WI38 (cell line): ENCODE measurements around the gene RAB38.

ENCODE experiments used
- H3K4me3 ChIP-seq: 2 replicates; pipeline ENCODE4 v1.5.1; 2011; ENCODE audit warnings: low read depth, mild to moderate bottlenecking, control low read depth, low read length
- TF ChIP-seq, protein P1 (sequence below): IDR thresholded peaks from 2 replicates; pipeline ENCODE4 v1.5.1; 2012; ENCODE audit warnings: low read depth, mild to moderate bottlenecking, control low read depth, low read length

Gene RAB38

DNA sequence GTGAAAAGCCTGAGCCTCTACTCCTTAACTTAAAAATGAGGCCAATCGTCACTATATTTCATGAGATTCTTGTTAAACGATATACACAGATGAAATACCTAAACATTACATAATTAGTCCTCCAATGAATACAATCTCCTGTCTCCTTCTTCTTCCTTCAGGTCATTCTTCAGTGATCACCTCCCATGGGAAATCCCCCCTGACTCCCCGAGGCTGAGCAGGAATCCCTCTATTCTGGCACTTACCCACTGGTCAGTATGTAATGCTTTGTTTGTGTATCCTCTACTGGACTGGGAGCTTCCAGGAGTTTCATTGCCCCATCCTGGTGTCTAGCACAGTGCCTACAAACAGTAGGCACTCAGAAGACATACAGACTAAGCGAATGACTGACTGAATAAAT is 52.3 kb downstream of the RAB38 start:
- TF ChIP-seq, protein P1, sequence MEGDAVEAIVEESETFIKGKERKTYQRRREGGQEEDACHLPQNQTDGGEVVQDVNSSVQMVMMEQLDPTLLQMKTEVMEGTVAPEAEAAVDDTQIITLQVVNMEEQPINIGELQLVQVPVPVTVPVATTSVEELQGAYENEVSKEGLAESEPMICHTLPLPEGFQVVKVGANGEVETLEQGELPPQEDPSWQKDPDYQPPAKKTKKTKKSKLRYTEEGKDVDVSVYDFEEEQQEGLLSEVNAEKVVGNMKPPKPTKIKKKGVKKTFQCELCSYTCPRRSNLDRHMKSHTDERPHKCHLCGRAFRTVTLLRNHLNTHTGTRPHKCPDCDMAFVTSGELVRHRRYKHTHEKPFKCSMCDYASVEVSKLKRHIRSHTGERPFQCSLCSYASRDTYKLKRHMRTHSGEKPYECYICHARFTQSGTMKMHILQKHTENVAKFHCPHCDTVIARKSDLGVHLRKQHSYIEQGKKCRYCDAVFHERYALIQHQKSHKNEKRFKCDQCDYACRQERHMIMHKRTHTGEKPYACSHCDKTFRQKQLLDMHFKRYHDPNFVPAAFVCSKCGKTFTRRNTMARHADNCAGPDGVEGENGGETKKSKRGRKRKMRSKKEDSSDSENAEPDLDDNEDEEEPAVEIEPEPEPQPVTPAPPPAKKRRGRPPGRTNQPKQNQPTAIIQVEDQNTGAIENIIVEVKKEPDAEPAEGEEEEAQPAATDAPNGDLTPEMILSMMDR, result no peak
- no peak overlapping the region for H3K4me3 ChIP-seq

DNA sequence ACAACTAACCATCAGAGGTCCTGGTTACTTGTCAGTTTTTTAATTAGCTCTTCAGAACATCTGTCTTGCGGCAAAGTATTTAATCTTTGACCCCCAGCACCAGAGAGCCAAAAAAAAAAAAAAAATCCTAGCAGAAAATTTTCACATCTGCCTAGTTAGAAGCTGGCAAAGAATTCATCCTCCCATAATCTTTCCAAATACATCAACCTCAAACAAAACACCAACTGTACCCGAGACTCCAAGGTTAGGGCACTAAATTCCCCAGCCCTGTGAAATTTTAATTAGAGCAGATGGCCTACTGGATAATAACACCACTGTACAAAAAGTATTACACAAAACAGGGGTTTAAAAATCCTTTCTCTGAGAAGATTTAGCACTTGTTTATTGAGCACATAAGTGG is 55.7 kb downstream of the RAB38 start:
- H3K4me3 ChIP-seq, result no peak overlapping the region
- TF ChIP-seq, protein P1, result no peak

DNA sequence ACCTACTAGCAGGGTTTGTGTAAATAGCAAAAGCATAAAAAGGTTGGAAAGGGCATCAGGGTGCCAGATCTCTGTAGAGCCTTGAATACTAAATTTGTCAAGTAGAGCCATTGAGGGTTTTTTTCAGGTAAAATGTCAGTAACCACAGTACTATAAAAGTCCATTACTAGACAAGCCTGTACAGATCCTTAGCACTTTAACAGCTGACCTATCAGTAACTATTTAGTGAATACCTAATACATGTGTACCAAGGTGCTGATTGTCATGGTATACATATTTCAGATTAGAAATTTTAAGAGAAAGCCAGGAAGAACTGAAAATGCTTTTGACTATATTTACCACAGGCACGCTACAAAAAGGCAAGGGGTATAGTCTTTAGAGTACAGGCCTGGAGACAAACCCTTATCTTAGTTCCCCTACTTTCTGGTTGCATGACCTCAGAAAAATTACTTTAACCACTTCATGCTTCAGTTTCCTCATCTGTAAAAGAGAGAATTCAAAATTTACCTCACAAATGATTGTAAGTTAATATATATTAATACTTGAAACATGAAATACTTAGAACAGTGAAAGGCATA is 57.9 kb downstream of the RAB38 start:
- no peak overlapping the region for H3K4me3 ChIP-seq
- TF ChIP-seq, protein P1, result no peak

DNA sequence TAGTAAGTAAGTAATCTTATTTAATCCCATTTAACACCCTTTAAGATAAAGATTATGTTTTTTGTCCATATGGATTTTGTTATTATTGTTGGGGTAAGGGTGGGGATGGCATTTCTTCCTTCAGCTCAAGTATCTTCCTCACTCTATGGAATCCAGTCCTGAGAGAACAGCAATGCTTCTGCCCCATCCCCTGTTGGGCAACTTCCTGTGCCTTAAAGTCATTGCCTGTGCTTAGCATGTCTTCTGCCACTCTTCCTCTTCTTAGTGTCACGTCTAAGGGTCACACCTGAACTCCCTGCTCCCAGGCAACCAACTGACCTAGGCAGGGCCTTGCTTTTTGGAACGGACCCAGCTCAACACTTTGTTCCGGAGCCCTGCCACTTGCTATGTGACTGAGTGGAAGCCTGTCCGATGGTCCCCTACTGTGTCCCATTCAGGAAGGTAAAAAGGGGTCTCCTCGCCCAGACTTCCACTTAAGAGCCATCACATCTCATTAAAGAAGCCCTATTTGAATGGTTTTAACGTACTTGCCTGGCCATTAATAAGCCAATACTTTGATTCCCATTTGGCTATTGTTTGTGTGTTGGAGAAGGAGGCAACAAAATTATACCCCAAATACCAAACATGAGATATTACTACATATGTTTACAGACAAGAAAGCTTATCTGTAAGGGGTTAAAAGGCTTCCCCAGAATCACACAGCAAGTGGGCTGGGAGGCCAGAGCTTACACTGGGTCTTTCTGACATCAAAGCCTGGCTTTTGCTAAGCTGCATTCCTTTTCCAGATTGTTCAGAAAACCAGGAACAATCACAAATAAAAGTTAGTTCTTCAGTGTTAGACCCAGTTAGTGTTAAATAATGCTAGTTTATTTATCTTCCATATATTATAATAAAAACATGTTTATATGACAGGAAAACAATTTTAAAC is 59.2 kb downstream of the RAB38 start:
- TF ChIP-seq, protein P1, result no peak
- no peak overlapping the region for H3K4me3 ChIP-seq

DNA sequence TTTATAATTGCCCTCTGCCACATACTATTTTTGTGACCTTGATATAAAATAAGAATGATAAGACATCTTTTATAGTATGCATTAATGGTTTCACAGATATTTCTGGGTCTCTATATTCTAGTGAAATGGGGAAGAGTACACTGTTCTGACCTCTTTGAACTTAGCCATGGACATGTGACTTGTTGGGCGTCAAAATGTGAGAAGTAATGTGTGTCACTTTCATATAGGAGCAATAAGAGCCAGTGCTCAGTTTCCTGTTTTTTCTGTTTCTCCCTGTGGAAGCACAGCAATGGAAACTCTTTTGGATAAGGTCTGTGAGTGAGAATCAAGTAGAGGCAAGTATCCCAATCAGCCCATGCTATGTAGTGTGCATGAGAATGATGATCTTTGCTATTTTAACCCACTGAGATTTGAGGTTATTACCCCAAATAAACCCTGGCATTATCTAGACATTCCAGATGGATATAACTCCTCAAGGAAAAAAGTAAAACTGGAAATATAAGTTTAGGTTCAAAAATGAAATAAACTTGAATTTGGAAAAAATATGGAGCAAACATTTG is 60.7 kb downstream of the RAB38 start:
- TF ChIP-seq, protein P1, result no peak

DNA sequence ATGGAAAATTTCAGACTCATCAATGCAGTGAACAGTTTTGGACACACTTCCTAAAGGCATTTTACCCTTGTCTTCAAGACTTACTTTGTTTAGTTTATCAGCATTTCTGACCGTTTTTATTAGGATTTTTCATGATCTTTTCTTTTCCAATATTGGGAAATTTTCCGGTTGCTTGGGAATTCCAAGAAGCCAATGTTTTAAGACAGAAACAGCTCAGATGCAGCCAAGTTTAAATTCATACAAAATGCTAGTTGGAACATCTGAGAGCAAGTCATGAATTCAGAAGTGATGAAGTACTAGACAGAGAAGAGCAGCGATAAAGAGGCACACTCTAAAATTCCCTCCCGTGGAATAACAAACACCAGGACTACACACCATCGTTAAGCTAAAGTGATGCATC is 68.6 kb downstream of the RAB38 start:
- TF ChIP-seq, protein P1, result no peak
- H3K4me3 ChIP-seq, result no peak overlapping the region

More for the DNA sequence above, 60.7 kb downstream of the RAB38 start:
- no peak overlapping the region for H3K4me3 ChIP-seq

DNA sequence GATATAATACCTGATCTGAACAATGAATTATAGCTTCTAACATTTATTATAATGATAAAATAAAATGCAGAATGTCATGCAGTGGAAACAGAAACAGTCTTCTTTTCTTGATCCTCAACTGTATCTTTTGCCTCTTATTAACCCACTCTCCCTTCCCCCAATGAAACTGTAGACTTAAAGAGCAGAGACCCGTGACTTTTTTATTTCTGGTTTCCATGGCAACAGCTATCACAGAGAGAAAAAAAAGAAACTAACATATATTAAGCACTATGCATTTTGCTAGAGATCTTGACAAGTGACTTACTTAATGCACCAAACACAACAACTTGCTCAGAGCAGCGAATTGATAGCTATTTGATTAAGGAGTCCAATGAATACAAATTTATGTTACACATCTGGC is 69.3 kb downstream of the RAB38 start:
- H3K4me3 ChIP-seq, result no peak overlapping the region
- TF ChIP-seq, protein P1, result no peak
